ENCODE results near the gene MPLKIP.
"Not testable (repeated sequence)": the region's sequence is repeated elsewhere in the genome, so short reads cannot be mapped to it uniquely, and the experiment has no call there.

MPLKIP gene

DNA sequence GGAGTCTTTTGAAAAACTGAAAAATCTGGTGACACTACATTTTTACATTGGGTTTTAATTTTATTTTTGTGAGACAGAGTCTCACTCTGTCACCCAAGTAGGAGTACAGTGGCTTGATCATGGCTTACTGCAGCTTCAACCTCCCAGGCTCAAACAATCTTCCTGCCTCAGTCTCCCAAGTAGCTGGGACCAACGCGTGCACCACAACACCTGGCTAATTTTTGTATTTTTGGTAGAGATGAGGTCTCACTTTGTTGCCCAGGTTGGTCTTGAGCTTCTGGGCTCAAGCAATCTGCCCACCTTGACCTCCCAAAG, 11.5 kb downstream of the MPLKIP start:
- no peak for DNase-seq

DNA sequence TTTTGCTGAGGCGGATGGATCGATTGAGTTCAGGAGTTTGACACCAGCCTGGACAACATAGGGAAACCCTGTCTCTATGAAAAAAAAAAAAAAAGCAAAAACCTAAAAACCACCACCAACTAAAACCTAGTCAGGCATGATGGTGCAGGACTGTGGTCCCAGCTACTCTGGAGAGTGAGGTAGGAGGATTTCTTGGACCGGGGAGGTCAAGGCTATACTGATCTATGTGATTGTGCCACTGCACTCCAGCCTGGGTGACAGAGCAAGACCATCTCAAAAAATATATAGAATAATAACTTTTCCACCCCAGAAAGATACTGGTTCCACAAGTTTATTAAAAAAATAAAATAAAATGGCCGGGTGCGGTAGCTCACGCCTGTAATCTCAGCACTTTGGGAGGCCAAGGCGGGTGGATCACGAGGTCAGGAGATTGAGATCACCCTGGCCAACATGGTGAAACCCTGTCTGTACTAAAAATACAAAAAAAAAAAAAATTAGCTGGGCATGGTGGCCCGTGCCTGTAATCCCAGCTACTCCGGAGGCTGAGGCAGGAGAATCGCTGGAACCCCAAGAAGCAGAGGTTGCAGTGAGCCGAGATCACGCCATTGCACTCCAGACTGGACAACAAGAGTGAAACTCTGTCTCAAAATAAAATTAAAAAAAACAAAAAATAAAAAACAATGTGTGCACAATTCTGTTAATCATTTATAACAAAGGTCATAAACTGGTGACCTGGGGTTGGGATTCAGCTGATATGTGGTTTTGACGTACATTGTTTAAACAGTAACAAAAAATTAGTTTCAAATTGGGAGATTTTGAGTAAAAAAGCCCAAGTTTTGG, 12.1 kb downstream of the MPLKIP start:
- not testable (repeated sequence) for DNase-seq

DNA sequence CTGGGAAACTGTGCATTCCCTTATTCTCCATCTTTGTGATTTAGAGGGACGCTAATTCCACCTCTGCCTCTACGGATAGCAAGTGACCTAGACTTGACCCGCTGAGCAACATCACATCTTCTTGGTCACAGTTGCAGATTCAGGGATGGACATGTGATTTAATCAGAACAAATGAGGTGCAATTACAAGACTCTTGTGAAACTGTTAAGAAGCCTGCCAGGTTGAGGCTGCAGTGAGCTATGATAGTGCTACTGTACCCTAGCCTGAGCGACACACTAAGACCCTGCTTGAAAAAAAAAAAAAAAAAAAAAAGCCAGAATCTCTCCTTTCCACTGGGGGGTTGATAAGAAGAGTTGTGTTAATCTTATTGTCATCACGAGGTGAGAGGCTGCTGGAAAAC, 14.4 kb downstream of the MPLKIP start:
- no peak for DNase-seq

DNA sequence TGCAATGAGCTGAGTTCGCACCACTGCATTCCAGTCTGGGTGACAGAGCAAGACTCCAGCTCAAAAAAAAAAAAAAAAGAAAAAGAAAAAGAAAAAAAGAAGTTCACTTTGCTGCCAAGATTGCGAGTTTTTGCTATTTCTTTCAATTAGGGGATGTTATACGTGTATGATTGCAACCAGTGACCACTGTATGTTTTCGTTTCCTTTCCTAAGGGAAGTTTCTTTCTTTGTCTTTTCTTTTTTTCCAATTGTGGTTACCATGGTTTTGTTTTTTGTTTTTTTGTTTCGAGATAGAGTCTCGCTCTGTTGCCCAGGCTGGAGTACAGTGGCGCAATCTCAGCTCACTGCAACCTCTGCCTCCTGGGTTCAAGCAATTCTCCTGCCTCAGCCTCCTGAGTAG, 16.2 kb downstream of the MPLKIP start:
- DNase-seq = peak; percentile 6 to 44 (median 30)

DNA sequence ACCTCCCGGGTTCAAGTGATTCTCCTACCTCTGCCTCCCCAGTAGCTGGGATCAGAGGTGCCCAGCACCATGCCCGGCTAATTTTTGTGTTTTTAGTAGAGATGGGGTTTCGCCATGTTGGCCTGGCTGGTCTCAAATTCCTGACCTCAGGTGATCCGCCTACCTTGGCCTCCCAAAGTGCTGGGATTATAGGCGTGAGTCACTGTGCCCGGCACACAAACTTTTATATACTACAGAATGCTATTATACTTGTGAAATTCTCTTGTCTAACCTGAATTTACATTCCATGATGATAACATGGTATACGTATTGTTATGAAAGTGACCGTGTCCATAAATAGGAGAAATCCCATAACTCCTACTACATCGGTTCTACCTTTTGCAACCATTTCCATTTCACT, 17.2 kb downstream of the MPLKIP start:
- DNase-seq = not testable (repeated sequence)

DNA sequence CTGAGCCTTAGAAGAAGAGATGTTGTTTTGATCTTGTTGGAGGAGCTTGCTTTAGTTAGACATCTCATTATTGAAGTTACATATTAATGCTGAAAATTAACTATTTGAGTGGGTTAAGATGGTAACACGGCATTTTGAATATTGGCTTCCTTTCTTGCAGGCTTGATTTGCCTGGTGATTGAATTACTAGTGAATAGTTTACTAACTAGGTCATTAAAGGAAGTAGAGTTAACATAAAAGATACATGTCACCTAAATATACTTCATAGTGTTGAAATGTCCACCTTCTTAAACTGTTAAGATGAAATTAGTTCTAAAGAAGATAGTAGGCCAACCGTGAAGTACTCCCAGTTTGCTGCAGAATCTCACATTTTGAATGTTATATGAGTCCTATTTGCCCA, 18.5 kb downstream of the MPLKIP start:
- DNase-seq = no peak

DNA sequence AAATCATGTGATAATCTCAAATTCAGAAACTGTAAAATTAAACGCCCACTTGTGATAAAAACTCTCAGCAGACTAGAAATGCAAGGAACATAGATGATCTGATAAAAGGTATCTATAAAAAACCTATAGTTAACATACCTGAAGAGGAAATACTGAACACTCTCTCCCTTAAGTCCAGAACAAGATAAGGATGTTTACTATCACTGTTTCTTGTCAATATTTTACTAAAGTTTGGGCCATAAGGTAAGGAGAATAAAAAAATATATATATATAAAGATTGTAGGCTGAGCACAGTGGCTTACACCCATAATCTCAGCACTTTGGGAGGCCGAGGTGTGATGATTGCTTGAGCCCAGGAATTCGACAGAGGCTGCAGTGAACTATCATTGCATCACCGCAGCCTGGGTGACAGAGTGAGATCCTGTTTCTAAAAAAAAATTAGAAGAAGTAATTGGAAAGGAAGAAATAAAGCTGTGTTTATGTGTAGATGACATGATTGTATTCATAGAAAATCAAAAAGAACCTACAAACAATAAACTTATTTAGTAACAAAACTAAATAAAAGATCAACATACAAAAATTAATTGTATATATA, 28.4 kb downstream of the MPLKIP start:
- DNase-seq = peak; percentile 39 to 42 (median 40)

DNA sequence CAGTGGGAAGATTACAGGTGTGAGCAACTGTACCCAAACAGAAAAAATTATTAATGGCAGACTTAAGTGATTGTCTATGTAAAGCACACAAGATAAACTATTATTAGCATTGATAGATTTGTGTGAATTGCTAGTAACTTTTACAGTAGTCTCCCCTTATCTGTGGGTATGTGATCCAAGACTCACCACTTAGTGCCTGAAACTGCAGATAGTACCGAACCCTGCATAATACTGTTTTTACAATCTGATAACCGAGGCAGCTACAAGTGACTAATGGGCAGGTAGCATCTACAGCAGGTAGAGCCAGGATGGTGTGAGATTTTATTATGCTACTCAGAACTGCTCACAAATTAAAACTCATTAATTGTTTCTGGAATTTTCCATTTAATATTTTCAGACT, 31.5 kb downstream of the MPLKIP start:
- no peak for DNase-seq

DNA sequence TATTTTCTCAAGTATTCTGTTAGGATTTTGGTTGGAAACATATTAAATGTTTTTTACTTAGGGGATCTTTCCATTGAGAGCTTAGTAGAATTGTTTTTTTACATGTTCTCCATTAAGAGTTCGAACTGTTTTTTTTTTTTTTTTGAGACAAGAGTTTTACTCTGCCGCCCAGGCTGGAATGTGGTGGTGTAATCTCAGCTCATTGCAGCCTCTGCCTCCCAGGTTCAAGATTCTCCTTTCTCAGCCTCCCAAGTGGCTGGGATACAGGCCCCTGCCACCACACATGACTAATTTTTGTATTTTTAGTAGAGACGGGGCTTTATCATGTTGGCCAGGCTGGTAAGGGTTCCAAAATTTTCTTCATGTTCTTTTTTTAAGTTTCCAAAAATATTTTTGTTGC, 33.2 kb downstream of the MPLKIP start:
- no peak for DNase-seq

DNA sequence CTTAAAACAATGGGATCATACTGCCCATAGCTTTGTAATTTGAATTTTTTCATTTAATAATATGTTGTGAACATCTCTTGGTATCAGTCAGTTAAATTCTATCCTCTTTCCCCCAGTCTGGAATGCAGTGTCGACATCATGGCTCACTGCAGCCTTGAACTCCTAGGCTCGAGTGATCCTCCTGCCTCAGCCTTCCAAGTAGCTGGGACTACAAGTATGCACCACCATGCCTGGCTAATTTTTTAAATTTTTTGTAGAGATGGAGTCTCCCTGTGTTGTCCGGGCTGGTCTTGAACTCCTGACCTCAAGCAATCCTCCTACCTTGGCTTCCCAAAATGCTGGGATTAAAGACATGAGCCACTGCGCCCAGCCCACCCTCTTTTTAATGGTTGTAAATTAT, 34.6 kb downstream of the MPLKIP start:
- no peak for DNase-seq

DNA sequence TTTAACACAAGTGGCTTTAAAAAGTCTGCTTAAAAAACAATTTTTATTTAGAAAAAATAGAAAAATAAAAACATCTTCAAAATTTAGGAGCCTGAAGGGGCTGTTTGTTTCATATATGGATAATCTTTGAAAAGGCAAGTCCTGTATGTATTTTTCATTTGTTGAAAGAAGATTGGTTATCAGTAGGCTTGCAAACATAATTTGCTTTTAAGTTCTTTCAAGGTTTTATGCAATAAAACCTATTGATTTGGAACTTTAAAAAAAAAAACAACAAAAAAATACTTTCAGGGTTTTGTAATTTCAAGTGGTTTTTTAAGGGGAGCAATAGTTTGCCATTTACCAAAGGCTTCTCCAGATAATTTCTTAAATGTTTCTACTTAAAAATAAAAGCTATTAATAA, 35.6 kb downstream of the MPLKIP start:
- DNase-seq = no peak

DNA sequence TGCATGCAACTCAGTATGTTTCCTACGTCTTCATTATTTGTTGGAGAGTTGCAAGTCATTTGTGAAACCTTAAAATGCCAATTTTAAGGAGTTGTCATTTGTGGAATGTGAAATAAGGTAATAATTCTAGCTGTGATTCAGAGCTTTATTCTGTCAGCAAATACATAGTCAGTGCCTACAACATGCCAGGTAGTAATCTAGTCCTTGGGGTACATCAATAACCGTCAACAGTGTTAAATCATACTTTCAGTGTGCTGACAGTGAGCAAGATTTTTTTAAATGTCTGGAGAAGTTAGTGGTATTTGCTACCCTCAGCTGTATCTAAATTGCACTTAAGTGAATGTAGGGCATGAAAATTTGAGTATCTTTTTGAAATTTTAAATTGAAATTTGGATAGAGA, 36.7 kb downstream of the MPLKIP start:
- no peak for DNase-seq

DNA sequence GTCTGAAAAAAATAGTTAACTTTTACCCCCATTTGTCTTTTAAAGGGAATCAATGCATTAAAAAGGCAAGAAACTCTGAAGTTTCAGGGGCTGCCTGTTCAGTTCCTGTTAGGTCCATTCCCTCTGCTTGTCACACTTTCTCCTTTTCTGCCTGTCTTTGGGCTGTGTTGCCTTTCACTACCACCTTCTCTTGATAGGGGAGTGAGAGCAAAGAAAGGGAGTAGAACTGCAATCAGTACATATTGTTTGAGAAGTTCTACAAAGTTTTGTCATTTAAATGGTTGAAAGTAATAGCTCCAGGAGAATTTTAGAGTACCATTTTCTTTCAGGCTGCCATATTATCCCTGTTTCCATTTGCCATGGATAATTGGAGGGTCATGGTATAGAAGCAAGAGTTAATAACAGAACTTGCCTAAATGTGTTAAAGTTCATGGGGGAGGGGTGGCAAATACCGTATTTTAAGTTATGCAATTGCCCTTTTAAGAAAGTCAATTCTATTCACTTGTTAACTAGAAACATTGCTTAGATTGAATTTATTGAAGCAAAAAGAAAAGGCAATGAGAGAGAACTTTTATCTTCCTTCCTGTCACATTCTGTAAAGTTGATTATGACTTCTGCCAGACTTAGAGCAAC, 38.6 kb downstream of the MPLKIP start:
- no peak for DNase-seq

DNA sequence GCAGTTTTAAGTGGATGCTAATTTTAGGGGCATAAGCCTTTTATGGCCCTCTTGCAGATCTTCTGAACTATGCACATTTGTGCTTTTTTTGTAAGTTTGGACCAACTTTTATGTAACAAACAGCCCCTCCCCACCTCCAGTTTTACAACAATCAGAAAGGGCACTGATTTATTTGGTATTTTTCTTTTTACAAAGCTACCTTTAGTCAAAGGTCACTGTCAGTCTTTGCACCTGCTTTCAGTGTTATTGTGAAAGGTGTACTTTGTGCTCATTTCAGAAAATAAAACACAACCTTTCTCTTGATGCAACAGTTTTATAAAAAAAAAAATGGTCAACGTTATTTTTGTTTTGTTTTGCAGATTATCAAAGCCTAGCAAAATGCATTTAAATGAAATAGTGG, 39.2 kb downstream of the MPLKIP start:
- no peak for DNase-seq

DNA sequence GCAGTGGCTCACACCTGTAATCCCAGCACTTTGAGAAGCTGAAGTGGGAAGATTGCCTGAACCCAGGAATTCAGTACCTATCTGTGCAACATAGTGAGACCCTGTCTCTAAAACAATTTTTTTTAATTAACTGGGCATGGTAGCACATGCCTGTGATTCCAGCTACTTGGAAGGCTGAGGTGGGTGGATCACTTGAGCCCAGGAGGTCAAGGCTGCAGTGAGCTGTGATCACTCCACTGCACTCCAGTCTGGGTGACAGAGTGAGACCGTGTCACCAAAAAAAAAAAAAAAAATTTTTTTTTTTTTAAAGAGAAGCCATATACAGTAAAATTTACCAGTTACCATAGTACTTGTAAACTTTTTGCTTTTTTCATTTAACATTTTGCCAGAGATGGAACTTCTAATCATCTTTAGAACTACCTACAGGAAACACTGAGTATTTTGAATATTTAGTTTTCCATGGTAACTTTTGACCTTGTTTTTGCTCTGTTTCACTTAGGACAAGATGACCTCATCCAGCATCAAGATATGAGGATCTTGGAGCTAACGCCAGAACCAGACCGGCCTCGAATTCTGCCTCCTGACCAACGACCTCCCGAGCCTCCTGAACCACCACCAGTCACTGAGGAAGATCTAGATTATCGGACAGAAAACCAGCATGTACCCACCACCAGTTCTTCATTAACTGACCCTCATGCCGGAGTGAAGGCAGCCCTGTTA, 40.6 kb downstream of the MPLKIP start:
- DNase-seq = no peak

DNA sequence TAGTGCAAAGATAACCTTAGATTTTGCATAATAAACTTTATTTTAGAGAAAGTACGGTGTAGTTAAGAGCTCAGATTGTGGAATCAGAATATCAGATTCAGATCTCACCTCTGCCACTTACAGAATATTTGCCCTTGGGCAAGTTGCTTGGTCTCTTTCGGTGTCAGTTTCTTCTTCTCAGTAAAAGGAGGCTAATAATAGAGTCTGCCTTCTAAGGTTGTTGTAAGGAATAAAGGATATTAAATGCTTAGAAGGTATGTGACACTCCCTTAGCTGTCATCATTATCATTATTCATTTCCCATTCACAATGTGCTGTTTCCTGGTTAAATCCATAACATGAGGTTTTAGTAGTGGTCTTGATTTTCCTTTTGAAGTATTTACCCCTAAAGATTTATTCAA, 42.2 kb downstream of the MPLKIP start:
- no peak for DNase-seq

DNA sequence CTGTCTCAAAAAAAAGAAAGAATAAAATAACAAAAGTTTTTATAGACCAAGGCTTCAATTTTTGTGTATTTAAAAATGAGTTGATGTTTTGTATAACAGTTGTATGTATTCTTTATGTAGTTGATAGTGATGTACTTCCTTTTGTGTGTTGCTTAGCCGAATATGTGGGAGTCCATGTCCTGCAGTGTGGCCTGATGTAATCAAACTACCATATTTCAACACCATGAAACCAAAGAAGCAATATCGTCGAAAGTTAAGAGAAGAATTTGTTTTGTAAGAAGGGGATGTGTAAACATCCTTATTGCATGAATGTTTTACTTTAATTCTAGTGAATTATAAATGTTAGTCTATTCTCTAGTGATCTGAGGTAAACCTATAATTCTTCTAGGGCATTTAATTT, 56.6 kb downstream of the MPLKIP start:
- DNase-seq = peak; percentile 48 to 76 (median 73)
